ENCODE data around the gene PDXP. TPM values are rescaled to one million over a fixed set of nuclear protein-coding genes. Genes with fewer than 3 reads are reported as not detected.
"Not testable (repeated sequence)": the region's sequence is repeated elsewhere in the genome, so short reads cannot be mapped to it uniquely, and the experiment has no call there.

PDXP gene
- polyA plus RNA-seq, 3 donors = 16.4 to 17.7 (median 16.8) TPM

DNA sequence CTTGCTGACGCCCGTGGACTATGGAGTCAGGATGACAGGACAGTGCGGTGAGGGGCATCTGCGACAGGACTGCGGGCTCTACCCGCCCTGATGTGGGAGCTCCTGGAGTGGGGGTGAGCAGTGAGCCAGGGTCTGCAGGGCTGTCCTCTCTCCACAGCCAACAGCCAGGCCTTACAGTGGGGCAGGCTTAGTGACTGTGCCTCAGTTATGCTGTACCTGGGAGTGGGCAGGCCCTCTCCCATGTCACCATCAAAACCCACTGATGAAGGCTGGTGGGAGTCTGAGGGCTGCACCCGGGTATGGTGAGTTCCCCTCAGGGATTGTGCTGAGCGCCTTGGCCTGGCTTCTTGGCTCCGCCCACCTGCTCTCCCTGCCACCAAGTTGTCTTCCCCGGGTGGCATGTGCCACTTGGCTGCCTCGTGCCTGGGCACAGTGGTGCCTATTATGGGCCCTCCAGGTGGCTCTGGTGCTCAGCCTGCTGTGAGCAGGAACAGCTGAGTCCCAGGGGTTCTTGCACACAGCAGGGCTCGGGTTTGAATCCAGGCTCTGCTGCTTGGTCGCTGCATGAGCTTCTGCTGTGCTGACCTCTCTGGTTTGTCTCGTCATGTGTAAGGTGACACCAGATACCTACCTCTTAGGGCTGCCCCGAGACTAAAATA, 34.2 kb downstream of the PDXP start:
- no peak for DNase-seq (ENCODE audit: low read depth in 3 of 3, low spot score in 2 of 3)

DNA sequence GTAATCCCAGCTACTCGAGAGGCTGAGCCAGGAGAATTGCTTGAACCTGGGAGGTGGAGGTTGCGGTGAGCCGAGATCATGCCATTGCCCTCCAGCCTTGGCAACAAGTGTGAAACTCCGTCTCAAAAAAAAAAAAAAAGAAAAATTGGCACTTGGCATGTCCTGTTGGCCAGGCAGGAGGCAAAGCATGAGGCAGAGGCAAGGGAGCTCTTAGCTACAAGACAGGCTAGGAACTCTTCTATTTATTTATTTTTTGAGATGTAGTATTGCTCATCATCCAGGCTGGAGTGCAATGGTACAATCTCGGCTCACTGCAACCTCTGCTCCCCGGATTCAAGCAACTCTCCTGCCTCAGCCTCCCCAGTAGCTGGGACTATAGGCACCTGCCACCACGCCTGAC, 35.6 kb downstream of the PDXP start:
- DNase-seq (ENCODE audit: low read depth in 3 of 3, low spot score in 2 of 3) = not testable (repeated sequence)

- DNase-seq (ENCODE audit: low read depth in 3 of 3, low spot score in 2 of 3) = not testable (repeated sequence)
Measured at GRCh38 chr22:37696260-37696656, 37.7 kb downstream of the PDXP start.

DNA sequence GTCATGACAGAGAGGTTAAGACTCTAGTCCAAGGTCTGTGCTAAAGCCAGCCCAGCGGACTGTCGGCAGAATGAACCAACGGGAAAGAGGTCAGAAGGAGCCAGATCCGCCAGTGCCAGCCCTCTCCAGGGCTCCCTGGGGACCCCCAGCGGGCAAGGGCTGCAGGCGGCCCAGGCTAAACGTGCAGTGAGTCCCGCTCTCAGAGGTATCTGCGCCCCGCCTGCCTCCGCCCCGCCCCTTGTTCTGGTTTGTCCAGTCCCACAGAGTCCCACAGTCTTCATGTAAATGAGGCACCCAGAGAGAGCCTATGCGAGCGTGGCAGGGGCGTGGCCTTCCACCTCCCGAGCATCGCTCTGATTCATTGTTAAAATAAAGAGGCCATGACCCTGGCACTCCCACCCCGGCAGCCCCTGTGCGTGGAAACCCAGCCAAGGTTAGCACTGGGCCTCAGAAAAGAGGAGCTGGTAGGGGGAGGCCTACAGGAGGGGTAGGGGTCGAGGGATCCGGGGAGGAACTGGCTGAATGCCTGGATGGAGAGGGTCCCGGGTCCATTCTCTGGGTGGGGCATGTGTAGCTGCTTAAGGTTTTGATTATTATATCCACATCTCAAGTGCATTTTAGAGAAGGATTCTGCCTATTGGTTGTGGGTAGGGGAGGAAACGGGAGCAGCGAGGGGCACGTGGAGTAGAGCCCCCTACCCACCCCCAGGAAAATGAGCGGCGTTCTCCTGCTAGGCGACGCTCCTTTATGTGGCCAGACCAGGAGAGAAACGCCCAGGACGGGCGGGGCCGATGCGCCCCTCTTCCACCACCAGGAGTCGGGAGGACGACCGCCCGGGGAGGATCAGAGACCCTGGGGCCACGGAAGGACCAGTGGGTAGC, 38.4 kb downstream of the PDXP start, which contains the start of gene TRIOBP:
TSS of gene TRIOBP (plus strand) at position 392 of the 881 bp plus-strand sequence. CDS start 4,318 bp downstream, outside the sequence.
- DNase-seq (ENCODE audit: low read depth in 3 of 3, low spot score in 2 of 3) = peak in 2 of 3 donors; percentile 74 to 88

- DNase-seq (ENCODE audit: low read depth in 3 of 3, low spot score in 2 of 3) = no peak
Measured at GRCh38 chr22:37697538-37697835, 39.0 kb downstream of the PDXP start.

GRCh38 chr22:37701141-37701786, 42.7 kb downstream of the PDXP start:
- no peak for DNase-seq (ENCODE audit: low read depth in 3 of 3, low spot score in 2 of 3)

- no peak for DNase-seq (ENCODE audit: low read depth in 3 of 3, low spot score in 2 of 3)
Measured at GRCh38 chr22:37703906-37704305, 45.4 kb downstream of the PDXP start.

DNA sequence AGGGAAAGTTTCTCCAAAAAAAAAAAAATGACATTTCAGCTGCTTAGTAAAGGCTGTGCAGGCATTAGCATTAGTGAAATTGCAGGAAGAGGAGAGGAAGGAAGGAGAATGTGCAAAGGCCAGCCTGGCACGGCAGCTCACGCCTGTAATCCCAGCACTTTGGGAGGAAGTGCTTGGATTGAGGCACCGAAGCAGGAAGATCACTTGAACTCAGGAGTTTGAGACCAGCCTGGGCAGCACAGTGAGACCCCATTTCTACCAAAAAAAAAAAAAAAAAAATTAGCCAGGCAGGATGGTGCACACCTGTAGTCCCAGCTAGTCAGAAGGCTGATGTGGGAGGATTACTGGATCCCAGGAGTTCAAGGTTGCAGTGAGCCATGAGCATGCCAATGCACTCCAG, 46.1 kb downstream of the PDXP start:
- DNase-seq (ENCODE audit: low read depth in 3 of 3, low spot score in 2 of 3) = no peak

- DNase-seq (ENCODE audit: low read depth in 3 of 3, low spot score in 2 of 3) = no peak
Measured at GRCh38 chr22:37705205-37705604, 46.7 kb downstream of the PDXP start.

DNA sequence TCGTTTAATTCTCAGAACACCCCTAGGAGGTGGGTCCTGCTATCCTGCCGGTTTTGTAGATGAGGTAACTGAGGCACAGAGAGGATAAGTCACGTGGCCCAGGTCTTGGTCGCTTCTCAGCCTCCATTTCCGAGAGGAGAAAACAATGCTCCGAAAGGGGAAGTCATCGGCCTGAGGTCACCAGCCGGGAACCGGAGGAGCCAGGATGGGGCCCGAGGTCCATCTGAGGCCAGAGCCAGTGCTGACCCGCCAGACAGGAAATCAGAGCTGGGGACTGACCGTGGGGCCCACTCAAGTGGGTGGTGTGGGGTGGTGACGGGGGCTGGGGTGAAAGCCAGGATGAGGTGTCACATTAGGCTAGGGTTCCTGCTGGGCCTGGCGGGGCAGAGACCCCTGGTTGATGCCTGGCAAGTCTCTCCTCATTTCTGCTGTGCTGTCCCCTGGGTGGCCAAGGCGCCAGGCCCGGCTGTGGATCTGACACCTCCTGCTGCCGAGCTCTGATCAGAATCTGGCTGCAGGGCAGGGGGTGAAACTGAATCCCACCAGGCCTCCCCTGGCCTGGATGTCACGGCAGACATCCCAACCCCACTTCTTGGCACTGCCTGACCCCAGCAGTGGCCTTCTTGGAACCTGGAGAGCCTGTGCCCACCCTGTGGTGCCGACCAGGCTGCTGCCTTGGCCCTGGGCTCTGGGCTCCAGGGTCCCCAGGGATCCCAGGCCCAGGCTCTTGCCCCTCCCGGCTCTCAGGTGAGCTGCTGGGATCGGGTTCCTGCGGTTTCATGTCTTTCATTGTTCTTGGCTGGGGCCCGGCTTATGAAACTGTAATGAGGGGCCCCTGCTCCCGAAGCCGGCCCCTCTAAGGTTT, 50.3 kb downstream of the PDXP start:
- DNase-seq (ENCODE audit: low read depth in 3 of 3, low spot score in 2 of 3) = no peak

DNA sequence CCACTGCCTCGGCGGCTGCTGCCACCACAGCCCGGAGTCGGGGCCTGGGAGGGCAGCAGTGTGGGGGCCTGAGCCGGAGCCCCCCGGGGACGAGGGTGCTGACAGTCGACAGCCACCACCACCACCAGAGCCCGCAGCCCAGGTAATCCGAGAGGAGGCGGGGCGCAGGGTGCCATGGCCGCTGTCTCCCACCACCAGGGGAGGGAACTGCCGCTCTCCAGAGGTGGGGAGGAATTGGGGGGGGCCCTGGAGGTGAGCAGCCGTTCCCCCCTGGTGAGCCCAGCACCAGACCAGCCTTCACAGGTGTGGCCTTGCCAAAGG, 50.9 kb downstream of the PDXP start:
- DNase-seq (ENCODE audit: low read depth in 3 of 3, low spot score in 2 of 3) = no peak

GRCh38 chr22:37710675-37711074, 52.2 kb downstream of the PDXP start:
- DNase-seq (ENCODE audit: low read depth in 3 of 3, low spot score in 2 of 3) = no peak

DNA sequence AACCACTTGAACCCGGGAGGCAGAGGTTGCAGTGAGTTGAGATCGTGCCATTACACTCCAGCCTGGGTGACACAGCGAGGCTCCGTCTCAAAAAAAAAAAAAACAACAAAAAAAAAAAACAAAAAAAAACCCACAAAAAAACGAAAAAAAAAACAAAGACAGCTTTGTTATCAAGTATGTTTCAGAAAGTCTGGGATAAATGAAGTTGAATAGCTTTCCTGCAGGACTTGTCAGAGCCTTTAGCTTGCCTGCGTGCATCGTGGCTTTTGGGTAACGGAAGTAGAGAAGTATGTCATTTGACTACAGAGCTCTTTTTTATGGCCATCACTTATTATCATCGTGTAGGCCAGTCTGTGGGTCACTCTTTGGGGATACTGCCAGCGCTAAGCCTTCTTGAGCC, 53.0 kb downstream of the PDXP start:
- no peak for DNase-seq (ENCODE audit: low read depth in 3 of 3, low spot score in 2 of 3)

DNA sequence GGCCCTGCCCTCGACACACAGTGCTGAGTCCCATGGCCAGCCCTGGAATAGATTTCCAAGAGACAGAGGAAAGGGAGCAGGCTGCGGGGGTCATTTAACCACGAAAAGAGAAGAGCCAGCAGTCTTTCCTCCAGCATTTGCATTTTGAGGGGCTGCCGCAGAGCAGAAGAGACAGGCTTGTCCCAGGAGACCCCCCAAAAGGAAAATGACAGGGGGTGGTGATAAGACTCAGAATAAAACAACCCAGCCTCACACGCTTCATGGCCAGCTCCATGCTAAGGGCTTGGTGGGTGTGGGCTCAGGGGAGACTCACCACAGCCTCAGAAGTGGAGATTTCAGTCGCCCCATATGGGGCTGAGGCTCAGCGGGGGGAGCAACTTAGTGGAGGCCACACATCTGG, 55.2 kb downstream of the PDXP start:
- DNase-seq (ENCODE audit: low read depth in 3 of 3, low spot score in 2 of 3) = no peak

GRCh38 chr22:37714634-37715033, 56.1 kb downstream of the PDXP start:
- no peak for DNase-seq (ENCODE audit: low read depth in 3 of 3, low spot score in 2 of 3)

DNA sequence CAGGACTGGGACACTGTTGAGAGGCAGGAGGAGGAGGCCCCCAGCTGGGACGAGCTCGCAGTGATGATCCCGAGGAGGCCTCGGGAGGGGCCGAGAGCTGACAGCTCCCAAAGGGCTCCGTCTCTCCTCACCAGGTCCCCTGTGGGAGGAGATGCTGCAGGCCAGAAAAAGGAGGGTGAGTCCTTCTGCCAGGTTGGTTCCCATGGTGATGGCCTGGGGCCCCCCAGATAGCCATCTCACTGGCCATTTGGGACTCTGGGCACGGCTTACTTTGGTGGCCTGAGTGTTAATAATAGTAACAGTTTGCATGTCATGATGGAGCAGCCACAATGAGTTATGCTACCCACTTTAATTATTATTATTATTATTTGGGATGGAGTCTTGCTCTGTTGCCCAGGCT, 57.2 kb downstream of the PDXP start:
- no peak for DNase-seq (ENCODE audit: low read depth in 3 of 3, low spot score in 2 of 3)

Other genes with a start within 250 kb of the PDXP start
- 1 to 10 TPM in 1 of 3 donors, under 1 TPM in 2; 0.65 to 1.4 (median 0.86) TPM for gene ELFN2, start 231.2 kb upstream of the PDXP start, polyA plus RNA-seq (ENCODE audit: insufficient read length in 3 of 3)
- 1 to 10 TPM; 4.6 to 8.4 (median 6.3) TPM for gene MFNG, start 172.3 kb upstream of the PDXP start, polyA plus RNA-seq (ENCODE audit: insufficient read length in 3 of 3)
- gene CARD10, start 139.3 kb upstream of the PDXP start, polyA plus RNA-seq (ENCODE audit: insufficient read length in 3 of 3) = 10 to 100 TPM; 16.2 to 18.0 (median 16.4) TPM
- 10 to 100 TPM; 32.3 to 36.9 (median 36.7) TPM for gene CDC42EP1, start 98.2 kb upstream of the PDXP start, polyA plus RNA-seq (ENCODE audit: insufficient read length in 3 of 3)
- gene LGALS2, start 78.6 kb upstream of the PDXP start, polyA plus RNA-seq (ENCODE audit: insufficient read length in 3 of 3) = 10 to 100 TPM; 36.0 to 40.6 (median 39.5) TPM
- gene GGA1, start 49.9 kb upstream of the PDXP start, polyA plus RNA-seq (ENCODE audit: insufficient read length in 3 of 3) = 10 to 100 TPM; 37.6 to 44.5 (median 38.9) TPM
- 10 to 100 TPM; 19.7 to 26.6 (median 21.1) TPM for gene SH3BP1, start 19.1 kb upstream of the PDXP start, polyA plus RNA-seq (ENCODE audit: insufficient read length in 3 of 3)
- gene LGALS1, start 16.9 kb downstream of the PDXP start, polyA plus RNA-seq (ENCODE audit: insufficient read length in 3 of 3) = 100 to 1,000 TPM; 308 to 363 (median 348) TPM
- 10 to 100 TPM; 17.4 to 17.8 (median 17.8) TPM for gene NOL12, start 27.6 kb downstream of the PDXP start, polyA plus RNA-seq (ENCODE audit: insufficient read length in 3 of 3)
- 10 to 100 TPM; 55.9 to 67.6 (median 59.4) TPM for gene TRIOBP, start 38.3 kb downstream of the PDXP start, polyA plus RNA-seq (ENCODE audit: insufficient read length in 3 of 3)
- 10 to 100 TPM; 12.4 to 14.3 (median 12.6) TPM for gene GCAT, start 149.2 kb downstream of the PDXP start, polyA plus RNA-seq (ENCODE audit: insufficient read length in 3 of 3)
- gene GALR3, start 164.7 kb downstream of the PDXP start, polyA plus RNA-seq (ENCODE audit: insufficient read length in 3 of 3) = not detected
- gene ANKRD54, start 185.6 kb downstream of the PDXP start, polyA plus RNA-seq (ENCODE audit: insufficient read length in 3 of 3) = 10 to 100 TPM; 22.7 to 27.1 (median 26.4) TPM
- 1,000 to 10,000 TPM; 1,125 to 1,137 (median 1,131) TPM for gene EIF3L, start 190.7 kb downstream of the PDXP start, polyA plus RNA-seq (ENCODE audit: insufficient read length in 3 of 3)
- 10 to 100 TPM; 24.4 to 28.9 (median 27.2) TPM for gene MICALL1, start 247.6 kb downstream of the PDXP start, polyA plus RNA-seq (ENCODE audit: insufficient read length in 3 of 3)